ENCODE data around the gene SRA1.
A peak's percentile ranks its signal among the peaks of the same experiment; 100 is the strongest.
"Not testable (repeated sequence)": the region's sequence is repeated elsewhere in the genome, so short reads cannot be mapped to it uniquely, and the experiment has no call there.

The SRA1 gene

DNA sequence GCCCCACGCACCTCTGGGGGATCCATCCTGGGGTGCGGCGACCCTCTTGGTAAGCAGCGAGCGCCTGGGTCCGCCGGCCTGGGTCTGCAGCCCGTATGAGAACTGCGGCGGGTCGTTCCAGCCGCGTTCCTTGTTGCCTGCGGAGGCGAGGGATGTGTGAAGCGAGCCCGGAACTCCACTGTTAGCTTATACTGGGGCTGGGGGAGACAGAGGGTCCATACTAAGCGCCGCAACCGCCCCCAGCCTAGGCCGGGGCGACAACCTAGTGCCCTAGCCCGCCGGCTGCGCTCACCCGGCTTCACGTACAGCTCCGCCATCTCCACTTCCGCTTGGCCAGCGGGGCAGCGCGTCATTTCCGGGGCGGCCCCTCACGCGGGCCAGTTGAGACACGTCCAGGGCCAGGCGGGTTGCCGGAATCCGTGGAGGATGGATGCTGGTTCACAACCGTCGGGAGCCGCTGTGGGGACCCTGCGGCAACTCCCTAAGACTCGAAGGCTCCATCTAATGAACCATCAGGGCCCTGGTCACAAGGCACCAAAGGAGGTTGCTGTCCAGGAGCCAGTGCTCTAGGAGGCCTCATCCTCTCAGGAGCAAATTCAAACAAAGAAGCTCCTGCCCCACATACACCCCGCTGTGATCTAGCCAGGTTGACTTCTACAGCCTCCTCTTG is at the start of gene SRA1:
TSS of gene SRA1 (minus strand) at position 338 of the 670 bp plus-strand sequence. CDS start at position 317, 21 bp downstream.
- DNase-seq (ENCODE audit: low spot score) = peak; percentile 95
- TF ChIP-seq, protein P1, sequence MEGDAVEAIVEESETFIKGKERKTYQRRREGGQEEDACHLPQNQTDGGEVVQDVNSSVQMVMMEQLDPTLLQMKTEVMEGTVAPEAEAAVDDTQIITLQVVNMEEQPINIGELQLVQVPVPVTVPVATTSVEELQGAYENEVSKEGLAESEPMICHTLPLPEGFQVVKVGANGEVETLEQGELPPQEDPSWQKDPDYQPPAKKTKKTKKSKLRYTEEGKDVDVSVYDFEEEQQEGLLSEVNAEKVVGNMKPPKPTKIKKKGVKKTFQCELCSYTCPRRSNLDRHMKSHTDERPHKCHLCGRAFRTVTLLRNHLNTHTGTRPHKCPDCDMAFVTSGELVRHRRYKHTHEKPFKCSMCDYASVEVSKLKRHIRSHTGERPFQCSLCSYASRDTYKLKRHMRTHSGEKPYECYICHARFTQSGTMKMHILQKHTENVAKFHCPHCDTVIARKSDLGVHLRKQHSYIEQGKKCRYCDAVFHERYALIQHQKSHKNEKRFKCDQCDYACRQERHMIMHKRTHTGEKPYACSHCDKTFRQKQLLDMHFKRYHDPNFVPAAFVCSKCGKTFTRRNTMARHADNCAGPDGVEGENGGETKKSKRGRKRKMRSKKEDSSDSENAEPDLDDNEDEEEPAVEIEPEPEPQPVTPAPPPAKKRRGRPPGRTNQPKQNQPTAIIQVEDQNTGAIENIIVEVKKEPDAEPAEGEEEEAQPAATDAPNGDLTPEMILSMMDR (IDR thresholded peaks at IDR 0.05; ENCODE audit: borderline replicate concordance, control extremely low read depth, extremely low read depth, insufficient read depth, missing control alignments) = no peak
- in situ Hi-C loops (cut with MboI; ENCODE audit: low sequenced_read_pairs, unreplicated experiment) = no loop called here

- TF ChIP-seq, protein P1 (IDR thresholded peaks at IDR 0.05; ENCODE audit: borderline replicate concordance, control extremely low read depth, extremely low read depth, insufficient read depth, missing control alignments) = no peak
- in situ Hi-C loops (cut with MboI; ENCODE audit: low sequenced_read_pairs, unreplicated experiment) = no loop called here
- DNase-seq (ENCODE audit: low spot score) = no peak
These were observed 49.8 kb upstream of the SRA1 start for GRCh38 chr5:140607031-140607430.

GRCh38 chr5:140605879-140606278 is 48.6 kb upstream of the SRA1 start:
- in situ Hi-C loops (cut with MboI; ENCODE audit: low sequenced_read_pairs, unreplicated experiment) = no loop called here

GRCh38 chr5:140603734-140604133 is 46.5 kb upstream of the SRA1 start:
- in situ Hi-C loops (cut with MboI; ENCODE audit: low sequenced_read_pairs, unreplicated experiment) = no loop called here
- no peak for DNase-seq (ENCODE audit: low spot score)
- TF ChIP-seq, protein P1 (IDR thresholded peaks at IDR 0.05; ENCODE audit: borderline replicate concordance, control extremely low read depth, extremely low read depth, insufficient read depth, missing control alignments) = no peak

More at GRCh38 chr5:140605879-140606278, 48.6 kb upstream of the SRA1 start:
- no peak for DNase-seq (ENCODE audit: low spot score)
- TF ChIP-seq, protein P1 (IDR thresholded peaks at IDR 0.05; ENCODE audit: borderline replicate concordance, control extremely low read depth, extremely low read depth, insufficient read depth, missing control alignments) = no peak

- in situ Hi-C loops (cut with MboI; ENCODE audit: low sequenced_read_pairs, unreplicated experiment); DNase-seq (ENCODE audit: low spot score): not testable (repeated sequence)
These were observed 46.1 kb upstream of the SRA1 start for GRCh38 chr5:140603446-140603698.

DNA sequence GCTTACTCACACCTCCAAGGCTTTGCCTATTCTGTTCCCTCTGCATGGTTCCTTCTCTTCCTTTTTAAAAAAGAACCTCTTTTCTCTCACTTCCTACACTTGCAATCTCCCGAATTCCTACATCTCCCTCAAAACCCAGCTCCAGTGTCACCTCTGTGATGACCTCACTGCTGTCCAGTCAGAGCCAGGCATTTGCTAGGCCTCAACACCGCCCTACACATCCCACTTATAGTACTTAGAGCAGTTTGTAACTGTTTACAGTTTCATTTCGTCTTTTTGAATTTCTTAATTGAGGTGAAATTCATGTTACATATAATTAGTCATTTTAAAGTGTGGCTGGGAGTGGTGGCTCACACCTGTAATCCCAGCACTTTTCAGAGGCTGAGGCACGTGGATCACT is 44.9 kb upstream of the SRA1 start:
- in situ Hi-C loops (cut with MboI; ENCODE audit: low sequenced_read_pairs, unreplicated experiment) = no loop called here
- TF ChIP-seq, protein P1 (IDR thresholded peaks at IDR 0.05; ENCODE audit: borderline replicate concordance, control extremely low read depth, extremely low read depth, insufficient read depth, missing control alignments) = no peak
- DNase-seq (ENCODE audit: low spot score) = no peak

DNA sequence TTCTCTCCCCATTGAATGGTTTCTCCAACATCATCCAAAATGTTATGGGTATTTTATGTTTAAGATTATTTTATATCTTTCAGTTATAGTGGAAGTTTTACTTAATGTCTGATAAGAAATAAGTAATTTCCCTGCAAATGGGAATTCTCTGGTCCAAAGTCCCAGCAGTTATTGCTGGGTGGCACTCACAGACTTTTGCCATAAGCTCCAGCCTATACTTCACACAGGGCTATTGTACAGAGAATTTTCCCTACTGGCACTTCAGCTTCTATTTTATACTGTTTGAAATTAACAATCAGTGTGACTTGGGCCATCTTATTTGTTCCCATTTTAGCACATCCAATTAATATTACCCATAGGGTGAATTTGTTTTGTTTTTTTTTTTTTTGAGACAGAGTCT is 42.8 kb upstream of the SRA1 start:
- no peak for DNase-seq (ENCODE audit: low spot score)
- in situ Hi-C loops (cut with MboI; ENCODE audit: low sequenced_read_pairs, unreplicated experiment) = no loop called here
- TF ChIP-seq, protein P1 (IDR thresholded peaks at IDR 0.05; ENCODE audit: borderline replicate concordance, control extremely low read depth, extremely low read depth, insufficient read depth, missing control alignments) = no peak
